A549 (cell line): ENCODE data around the gene TMEM220. TPM values are rescaled to one million over a fixed set of nuclear protein-coding genes. Genes with fewer than 3 reads are reported as not detected.

Source experiments
- ATAC-seq, 2 experiments: fragments of 200-7000 bp in 1 of 2; fragments of >200 bp in 1 of 2; cut with Nextera tagmentation in 1 of 2; cut with Tn5 transposase in 1 of 2; 3 replicates each; pipeline versions ENCODE4 v1.8.0 to v1.9.1; 2018 to 2020; ENCODE audit warnings: mild to moderate bottlenecking in 1 of 2, moderate library complexity in 1 of 2
- CTCF ChIA-PET: fragments of 300-600 bp; sonication (Branson Sonifier 250); formaldehyde crosslinking; extraction: SDS; loops from one replicate; lab custom pipeline; 2021; ENCODE audit warnings: antibody characterized with exemption, inconsistent platforms; lab: Yijun Ruan, JAX
- POLR2A ChIA-PET: fragments of 350-600 bp; formaldehyde crosslinking; extraction: SDS; loops from one replicate; lab custom pipeline; 2021; ENCODE audit warnings: antibody characterized with exemption, inconsistent platforms; lab: Yijun Ruan, JAX
- DNase-seq, 2 experiments: peaks; one replicate each; pipeline versions ENCODE4 v3.0.0 to v3.0.0-alpha.2; 2011 to 2016; ENCODE audit warnings: low read depth in 1 of 2, low spot score in 1 of 2
- FAIRE-seq: peaks from 2 replicates; lab custom pipeline; 2011; peaks lifted over from hg19 to GRCh38; lab: Jason Lieb, UNC
- H3K27ac ChIP-seq, 2 experiments: fragments of >200 bp; sonication (Bioruptor Twin); formaldehyde crosslinking; 3 replicates each; pipeline ENCODE4 v1.5.1; 2016 to 2017
- H3K4me1 ChIP-seq: fragments of >200 bp; sonication (Bioruptor Twin); formaldehyde crosslinking; 3 replicates; pipeline ENCODE4 v1.6.1; 2016
- H3K4me2 ChIP-seq: fragments of >200 bp; sonication (Bioruptor Twin); formaldehyde crosslinking; 3 replicates; pipeline ENCODE4 v1.6.1; 2016
- H3K4me3 ChIP-seq: fragments of >200 bp; sonication (Bioruptor Twin); formaldehyde crosslinking; 3 replicates; pipeline ENCODE4 v1.5.1; 2016
- H3K9me3 ChIP-seq: fragments of >200 bp; sonication (Bioruptor Twin); formaldehyde crosslinking; 3 replicates; pipeline ENCODE4 v1.6.1; 2016
- HOXA7 ChIP-seq: fragments of 250-450 bp; sonication (Bioruptor Pico); IDR thresholded peaks from 2 replicates; pipeline ENCODE4 v1.5.0; 2020; ENCODE audit warnings: mild to moderate bottlenecking, moderate library complexity
- NFE2L2 ChIP-seq: fragments of 150-350 bp; conservative IDR thresholded peaks from 2 replicates; pipeline ENCODE4 v1.6.1; 2014; ENCODE audit warnings: low read length
- RAD21 ChIP-seq, 2 experiments: fragments of >200 bp in 1 of 2; sonication (Bioruptor Twin) in 1 of 2; formaldehyde crosslinking in 1 of 2; IDR thresholded peaks in 1 of 2; conservative IDR thresholded peaks in 1 of 2; 2 replicates in 1 of 2; 3 replicates in 1 of 2; pipeline ENCODE4 v1.6.1; 2012 to 2018; ENCODE audit warnings: inconsistent platforms in 1 of 2
- RARB ChIP-seq: fragments of 250-450 bp; sonication (Bioruptor Pico); IDR thresholded peaks from 2 replicates; pipeline ENCODE4 v1.8.0; 2021; ENCODE audit warnings: mild to moderate bottlenecking, moderate library complexity
- SMC3 ChIP-seq: fragments of >200 bp; sonication (Bioruptor Twin); formaldehyde crosslinking; IDR thresholded peaks from 3 replicates; pipeline ENCODE4 v1.6.1; 2018; ENCODE audit warnings: inconsistent platforms
- SREBF2 ChIP-seq: fragments of 450-650 bp; IDR thresholded peaks from 2 replicates; pipeline ENCODE4 v1.6.1; 2014; ENCODE audit warnings: mild to moderate bottlenecking, moderate library complexity
- ZFP36 ChIP-seq: fragments of 450-650 bp; IDR thresholded peaks from 2 replicates; pipeline ENCODE4 v1.6.1; 2014; ENCODE audit warnings: borderline replicate concordance; ENCODE audit not compliant: partially characterized antibody
- WGBS: methylation state at CpG from one replicate; pipeline ENCODE4 v1.1.6; 2017; ENCODE audit errors: missing lambda C conversion rate; 5-methylcytosine and 5-hydroxymethylcytosine counted together
- polyA plus RNA-seq, 4 experiments: library from polyadenylated mRNA; depleted of rRNA in 3 of 4; stranded (reverse); fragments of >200 nt; fragmentation: RNase III in 1 of 4; extraction: RNeasy Plus Mini Kit Qiagen cat#74134 plus additional on column Dnase treatment in 1 of 4; gene quantifications; 2 replicates in 3 of 4; 3 replicates in 1 of 4; pipeline ENCODE4 v1.2.3, GENCODE V29; 2011 to 2017
- TF ChIP-seq, protein P1 (sequence below): fragments of >200 bp; sonication (Bioruptor Twin); formaldehyde crosslinking; IDR thresholded peaks from 3 replicates; pipeline ENCODE4 v1.5.1; 2016
- TF ChIP-seq, protein P2 (sequence below): fragments of 150-350 bp; IDR thresholded peaks from 2 replicates; pipeline ENCODE4 v1.6.1; 2014; ENCODE audit warnings: low read depth, mild to moderate bottlenecking, low read length
- TF ChIP-seq, protein P3 (sequence below): fragments of 250-450 bp; sonication (Bioruptor Pico); IDR thresholded peaks from 2 replicates; pipeline ENCODE4 v1.5.0; 2021; ENCODE audit warnings: mild to moderate bottlenecking, moderate library complexity, borderline replicate concordance
- TF ChIP-seq, protein P4 (sequence below): IDR thresholded peaks from 2 replicates; pipeline ENCODE4 v1.6.1; 2012; ENCODE audit warnings: low read depth, borderline replicate concordance
- TF ChIP-seq, protein P5 (sequence below): fragments of >200 bp; sonication (Bioruptor Twin); formaldehyde crosslinking; IDR thresholded peaks from 2 replicates; pipeline ENCODE4 v1.6.1; 2016
- TF ChIP-seq, protein P6 (sequence below): fragments of 250-450 bp; sonication (Bioruptor Pico); IDR thresholded peaks from 2 replicates; pipeline ENCODE4 v1.5.0; 2020; ENCODE audit warnings: low read depth, mild to moderate bottlenecking, moderate library complexity

Gene TMEM220
- polyA plus RNA-seq, 2 of the 4 experiments (the other 2 are of a cell fraction), result 3.8 to 6.3 TPM

DNA sequence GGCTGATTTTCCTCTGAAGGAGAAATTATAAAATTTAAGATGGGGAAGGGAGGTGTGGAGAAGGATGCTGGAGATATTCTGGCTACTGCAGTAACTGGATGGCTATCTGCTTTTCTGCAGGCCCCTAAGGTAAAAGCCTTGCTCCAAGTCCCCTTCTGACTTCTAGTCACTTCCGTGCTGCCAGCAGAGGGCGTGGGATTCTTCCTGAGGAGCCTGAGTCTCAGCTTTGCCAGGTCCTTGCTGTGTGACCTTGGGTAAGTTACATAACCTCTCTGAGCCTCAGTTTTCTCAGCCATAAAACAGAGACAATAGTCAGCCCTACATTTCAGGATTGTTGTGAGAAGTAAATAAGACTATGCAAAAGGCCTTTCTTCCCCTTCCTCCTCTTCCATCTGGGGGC, 24.3 kb upstream of the TMEM220 start:
- 0% methylated on average over 2 of the region's 2 CpGs for WGBS
- Histone ChIP-seq H3K27ac (no peak overlapping the region), H3K4me3 (no peak overlapping the region), H3K4me2 (no peak overlapping the region), H3K9me3 (no peaks in the 10 kb centered on the region), H3K4me1 (no peaks in the 10 kb centered on the region)
- ChIA-PET POLR2A (no interaction called here), CTCF (interaction anchor here (0.7 to 3.2 kb wide), 10 partner anchors 11 to 393 kb away, joined by 3 to 24 read pairs (median 3); no protein-coding TSS in a partner anchor)
- DNase-seq, result peak; percentile 72 to 80
- peak; percentile 67 to 86; a peak in 4 of 6 replicates for ATAC-seq
- FAIRE-seq, result peak; percentile 80
- TF ChIP-seq RAD21 (conservative IDR thresholded peaks at IDR 0.05 in 1 of 2, IDR thresholded peaks at IDR 0.05 in 1 of 2) (peak; percentile 43 to 47; a peak in 4 of 5 replicates), NFE2L2 (no peak), ZFP36 (peak; percentile 95), SMC3 (peak; percentile 61)
- TF ChIP-seq, protein P1, sequence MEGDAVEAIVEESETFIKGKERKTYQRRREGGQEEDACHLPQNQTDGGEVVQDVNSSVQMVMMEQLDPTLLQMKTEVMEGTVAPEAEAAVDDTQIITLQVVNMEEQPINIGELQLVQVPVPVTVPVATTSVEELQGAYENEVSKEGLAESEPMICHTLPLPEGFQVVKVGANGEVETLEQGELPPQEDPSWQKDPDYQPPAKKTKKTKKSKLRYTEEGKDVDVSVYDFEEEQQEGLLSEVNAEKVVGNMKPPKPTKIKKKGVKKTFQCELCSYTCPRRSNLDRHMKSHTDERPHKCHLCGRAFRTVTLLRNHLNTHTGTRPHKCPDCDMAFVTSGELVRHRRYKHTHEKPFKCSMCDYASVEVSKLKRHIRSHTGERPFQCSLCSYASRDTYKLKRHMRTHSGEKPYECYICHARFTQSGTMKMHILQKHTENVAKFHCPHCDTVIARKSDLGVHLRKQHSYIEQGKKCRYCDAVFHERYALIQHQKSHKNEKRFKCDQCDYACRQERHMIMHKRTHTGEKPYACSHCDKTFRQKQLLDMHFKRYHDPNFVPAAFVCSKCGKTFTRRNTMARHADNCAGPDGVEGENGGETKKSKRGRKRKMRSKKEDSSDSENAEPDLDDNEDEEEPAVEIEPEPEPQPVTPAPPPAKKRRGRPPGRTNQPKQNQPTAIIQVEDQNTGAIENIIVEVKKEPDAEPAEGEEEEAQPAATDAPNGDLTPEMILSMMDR, result peak; percentile 61
- TF ChIP-seq, protein P2, sequence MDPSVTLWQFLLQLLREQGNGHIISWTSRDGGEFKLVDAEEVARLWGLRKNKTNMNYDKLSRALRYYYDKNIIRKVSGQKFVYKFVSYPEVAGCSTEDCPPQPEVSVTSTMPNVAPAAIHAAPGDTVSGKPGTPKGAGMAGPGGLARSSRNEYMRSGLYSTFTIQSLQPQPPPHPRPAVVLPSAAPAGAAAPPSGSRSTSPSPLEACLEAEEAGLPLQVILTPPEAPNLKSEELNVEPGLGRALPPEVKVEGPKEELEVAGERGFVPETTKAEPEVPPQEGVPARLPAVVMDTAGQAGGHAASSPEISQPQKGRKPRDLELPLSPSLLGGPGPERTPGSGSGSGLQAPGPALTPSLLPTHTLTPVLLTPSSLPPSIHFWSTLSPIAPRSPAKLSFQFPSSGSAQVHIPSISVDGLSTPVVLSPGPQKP, result no peak
- TF ChIP-seq, protein P3, sequence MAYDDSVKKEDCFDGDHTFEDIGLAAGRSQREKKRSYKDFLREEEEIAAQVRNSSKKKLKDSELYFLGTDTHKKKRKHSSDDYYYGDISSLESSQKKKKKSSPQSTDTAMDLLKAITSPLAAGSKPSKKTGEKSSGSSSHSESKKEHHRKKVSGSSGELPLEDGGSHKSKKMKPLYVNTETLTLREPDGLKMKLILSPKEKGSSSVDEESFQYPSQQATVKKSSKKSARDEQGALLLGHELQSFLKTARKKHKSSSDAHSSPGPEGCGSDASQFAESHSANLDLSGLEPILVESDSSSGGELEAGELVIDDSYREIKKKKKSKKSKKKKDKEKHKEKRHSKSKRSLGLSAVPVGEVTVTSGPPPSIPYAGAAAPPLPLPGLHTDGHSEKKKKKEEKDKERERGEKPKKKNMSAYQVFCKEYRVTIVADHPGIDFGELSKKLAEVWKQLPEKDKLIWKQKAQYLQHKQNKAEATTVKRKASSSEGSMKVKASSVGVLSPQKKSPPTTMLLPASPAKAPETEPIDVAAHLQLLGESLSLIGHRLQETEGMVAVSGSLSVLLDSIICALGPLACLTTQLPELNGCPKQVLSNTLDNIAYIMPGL (CRISPR knock-in tag), result no peak
- TF ChIP-seq, protein P4, sequence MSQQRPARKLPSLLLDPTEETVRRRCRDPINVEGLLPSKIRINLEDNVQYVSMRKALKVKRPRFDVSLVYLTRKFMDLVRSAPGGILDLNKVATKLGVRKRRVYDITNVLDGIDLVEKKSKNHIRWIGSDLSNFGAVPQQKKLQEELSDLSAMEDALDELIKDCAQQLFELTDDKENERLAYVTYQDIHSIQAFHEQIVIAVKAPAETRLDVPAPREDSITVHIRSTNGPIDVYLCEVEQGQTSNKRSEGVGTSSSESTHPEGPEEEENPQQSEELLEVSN, result no peak

DNA sequence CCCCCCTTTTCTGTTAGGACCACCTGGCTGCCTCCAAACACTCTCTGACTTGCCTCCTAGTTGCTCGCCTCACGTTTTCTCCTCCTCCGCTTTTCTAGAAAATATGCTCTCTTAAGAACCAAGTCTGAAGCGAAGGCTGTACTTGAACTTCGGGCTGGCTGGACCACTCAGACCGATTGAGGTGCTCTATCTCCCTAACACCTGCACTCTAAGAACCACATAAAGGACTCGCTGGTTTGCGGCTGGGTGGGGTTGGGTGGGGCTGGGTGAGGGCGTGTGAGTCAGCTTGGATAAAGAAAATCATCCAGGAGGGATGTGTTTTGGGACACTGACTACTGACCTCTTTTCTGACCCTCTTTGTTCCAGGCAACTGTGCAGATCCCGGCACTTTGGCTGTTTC, 22.9 kb upstream of the TMEM220 start:
- no peak for TF ChIP-seq SREBF2
- no peak for TF ChIP-seq RARB (CRISPR knock-in tag)
- TF ChIP-seq, protein P2, result no peak
- TF ChIP-seq, protein P5, sequence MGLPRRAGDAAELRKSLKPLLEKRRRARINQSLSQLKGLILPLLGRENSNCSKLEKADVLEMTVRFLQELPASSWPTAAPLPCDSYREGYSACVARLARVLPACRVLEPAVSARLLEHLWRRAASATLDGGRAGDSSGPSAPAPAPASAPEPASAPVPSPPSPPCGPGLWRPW, result no peak
- TF ChIP-seq, protein P6, sequence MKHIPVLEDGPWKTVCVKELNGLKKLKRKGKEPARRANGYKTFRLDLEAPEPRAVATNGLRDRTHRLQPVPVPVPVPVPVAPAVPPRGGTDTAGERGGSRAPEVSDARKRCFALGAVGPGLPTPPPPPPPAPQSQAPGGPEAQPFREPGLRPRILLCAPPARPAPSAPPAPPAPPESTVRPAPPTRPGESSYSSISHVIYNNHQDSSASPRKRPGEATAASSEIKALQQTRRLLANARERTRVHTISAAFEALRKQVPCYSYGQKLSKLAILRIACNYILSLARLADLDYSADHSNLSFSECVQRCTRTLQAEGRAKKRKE (CRISPR knock-in tag), result no peak
- TF ChIP-seq, protein P3 (CRISPR knock-in tag), result no peak
- TF ChIP-seq NFE2L2, result no peak
- no peak for TF ChIP-seq HOXA7 (CRISPR knock-in tag)
- H3K4me3 ChIP-seq, result no peak overlapping the region
- no peaks in the 10 kb centered on the region for H3K9me3 ChIP-seq
- ATAC-seq (no peak), FAIRE-seq (no peak), DNase-seq (no peak)
- WGBS, result 41% methylated on average over 9 of the region's 10 CpGs
- H3K4me2 ChIP-seq, result no peak overlapping the region
- no peak overlapping the region for H3K27ac ChIP-seq
- ChIA-PET POLR2A (no interaction called here), CTCF (interaction anchor here (0.7 to 3.2 kb wide), 7 partner anchors 10 to 1275 kb away, joined by 3 to 24 read pairs (median 4); no protein-coding TSS in a partner anchor)
- H3K4me1 ChIP-seq, result no peaks in the 10 kb centered on the region
